HFFc6 (cell line): ENCODE results near the gene PAXX. TPM values are rescaled to one million over a fixed set of nuclear protein-coding genes. Genes with fewer than 3 reads are reported as not detected.

ENCODE experiments used
- DNase-seq: peaks from one replicate; pipeline ENCODE4 v3.0.0-alpha.2; 2018
- H3K27ac Mint-ChIP-seq: 2 replicates; pipeline ENCODE4 v1.8.0; 2020; ENCODE audit warnings: mild to moderate bottlenecking, mixed read lengths
- H3K27me3 Mint-ChIP-seq: 2 replicates; pipeline ENCODE4 v1.8.0; 2021; ENCODE audit warnings: mild to moderate bottlenecking, moderate library complexity, mixed read lengths; ENCODE audit not compliant: insufficient read depth
- H3K36me3 Mint-ChIP-seq: 2 replicates; pipeline ENCODE4 v1.8.0; 2021; ENCODE audit warnings: low read depth, mixed read lengths
- H3K4me1 Mint-ChIP-seq: 2 replicates; pipeline ENCODE4 v1.8.0; 2020; ENCODE audit warnings: low read depth, mixed read lengths
- H3K4me3 Mint-ChIP-seq: 2 replicates; pipeline ENCODE4 v1.8.0; 2020; ENCODE audit warnings: mild to moderate bottlenecking, moderate library complexity, mixed read lengths
- H3K9me3 Mint-ChIP-seq: 2 replicates; pipeline ENCODE4 v1.8.0; 2020; ENCODE audit warnings: mild to moderate bottlenecking, mixed read lengths
- CTCF ChIP-seq: fragments of 200-600 bp; sonication (generic); IDR thresholded peaks from 2 replicates; pipeline ENCODE4 v1.5.0; 2021; ENCODE audit warnings: antibody characterized with exemption, mild to moderate bottlenecking
- total RNA-seq, 6 experiments: library from RNA; stranded (reverse); fragmentation: NEBNext Ultra II Directional; extraction: Animal tissue kit (Norgen Biotek cat#: 25700); gene quantifications; 2 replicates in 1 of 6; 3 replicates in 5 of 6; pipeline ENCODE4 v1.2.3, GENCODE V29; 2021

The PAXX gene
- total RNA-seq, 6 experiments from 2014 or later: 26.0 to 42.6 (median 29.0) TPM

GRCh38 chr9:136975644-136976043 is 16.6 kb upstream of the PAXX start:
- Mint-ChIP-seq H3K4me3 (no peak overlapping the region), H3K27me3 (peaks cover 6% of the 10 kb centered on the region), H3K4me1 (no peaks in the 10 kb centered on the region), H3K9me3 (no peaks in the 10 kb centered on the region), H3K27ac (no peak overlapping the region), H3K36me3 (no peaks in the 10 kb centered on the region)
- peak; percentile 57 for TF ChIP-seq CTCF
- no peak for DNase-seq

- DNase-seq: no peak
- TF ChIP-seq CTCF: no peak
- no peaks in the 10 kb centered on the region for H3K36me3 Mint-ChIP-seq
- peaks cover 3% of the 10 kb centered on the region for H3K27me3 Mint-ChIP-seq
- H3K27ac Mint-ChIP-seq: no peak within 1 kb of the TSS
- H3K4me1 Mint-ChIP-seq: peaks cover 5% of the 10 kb centered on the region; the same call in 1 of the 2 replicates
- H3K4me3 Mint-ChIP-seq: no peak within 1 kb of the TSS
- H3K9me3 Mint-ChIP-seq: no peaks in the 10 kb centered on the region
Observed at GRCh38 chr9:136977223-136977622, 15.0 kb upstream of the PAXX start, which contains the start of gene PTGDS. Gene PTGDS, plus strand, starts transcription at chr9:136977504. Its CDS starts 75 bp downstream, at chr9:136977579.

- Mint-ChIP-seq H3K4me1 (peaks cover 5% of the 10 kb centered on the region; the same call in 1 of the 2 replicates), H3K9me3 (no peaks in the 10 kb centered on the region), H3K27ac (no peak overlapping the region), H3K4me3 (no peak overlapping the region), H3K27me3 (peaks cover 3% of the 10 kb centered on the region), H3K36me3 (no peaks in the 10 kb centered on the region)
- DNase-seq: no peak
- TF ChIP-seq CTCF: no peak
Observed at GRCh38 chr9:136977649-136978072, 14.6 kb upstream of the PAXX start.

- no peak for DNase-seq
Observed at GRCh38 chr9:136978073-136978864, 14.0 kb upstream of the PAXX start.

GRCh38 chr9:136978865-136979544 is 13.2 kb upstream of the PAXX start:
- Mint-ChIP-seq H3K4me1 (peaks cover 5% of the 10 kb centered on the region; the same call in 1 of the 2 replicates), H3K4me3 (no peak overlapping the region), H3K27ac (no peak overlapping the region), H3K27me3 (peaks cover 7% of the 10 kb centered on the region), H3K9me3 (no peaks in the 10 kb centered on the region), H3K36me3 (no peaks in the 10 kb centered on the region)
- TF ChIP-seq CTCF: no peak
- no peak for DNase-seq

More at GRCh38 chr9:136978073-136978864, 14.0 kb upstream of the PAXX start:
- Mint-ChIP-seq H3K36me3 (no peaks in the 10 kb centered on the region), H3K27ac (no peak overlapping the region), H3K4me1 (peaks cover 5% of the 10 kb centered on the region; the same call in 1 of the 2 replicates), H3K27me3 (peaks cover 5% of the 10 kb centered on the region), H3K9me3 (no peaks in the 10 kb centered on the region), H3K4me3 (no peak overlapping the region)
- TF ChIP-seq CTCF: no peak
